DMS114 treated with DMSO at 0.1 percent for 48 hours (cell line): ENCODE data around the gene TAPT1.
"Not testable (repeated sequence)": the region's sequence is repeated elsewhere in the genome, so short reads cannot be mapped to it uniquely, and the experiment has no call there.

ENCODE experiments used
- DNase-seq: peaks from one replicate; lab custom pipeline; 2025; ENCODE audit not compliant: unreplicated experiment; lab: John Stamatoyannopoulos, UW

Gene TAPT1

GRCh38 chr4:16217300-16218051 lies 8.8 kb downstream of the TAPT1 start:
- DNase-seq, result no peak

- DNase-seq, result no peak
Measured at GRCh38 chr4:16213121-16213520, 13.2 kb downstream of the TAPT1 start.

- no peak for DNase-seq
Measured at GRCh38 chr4:16212138-16212782, 14.0 kb downstream of the TAPT1 start.

GRCh38 chr4:16207409-16207808 lies 18.9 kb downstream of the TAPT1 start:
- no peak for DNase-seq

- no peak for DNase-seq
Measured at GRCh38 chr4:16206848-16207247, 19.4 kb downstream of the TAPT1 start.

- no peak for DNase-seq
Measured at GRCh38 chr4:16206301-16206700, 20.0 kb downstream of the TAPT1 start.

GRCh38 chr4:16205298-16206164 lies 20.7 kb downstream of the TAPT1 start:
- DNase-seq, result peak; percentile 15

- no peak for DNase-seq
Measured at GRCh38 chr4:16204505-16204904, 21.8 kb downstream of the TAPT1 start.

GRCh38 chr4:16203083-16203482 lies 23.2 kb downstream of the TAPT1 start:
- no peak for DNase-seq

- DNase-seq, result no peak
Measured at GRCh38 chr4:16202598-16202997, 23.7 kb downstream of the TAPT1 start.

- peak; percentile 31 for DNase-seq
Measured at GRCh38 chr4:16199093-16199492, 27.2 kb downstream of the TAPT1 start.

- DNase-seq, result no peak
Measured at GRCh38 chr4:16197876-16198665, 28.2 kb downstream of the TAPT1 start.

GRCh38 chr4:16196482-16197393 lies 29.5 kb downstream of the TAPT1 start:
- DNase-seq, result no peak

GRCh38 chr4:16195209-16195608 lies 31.1 kb downstream of the TAPT1 start:
- DNase-seq, result no peak

- not testable (repeated sequence) for DNase-seq
Measured at GRCh38 chr4:16194798-16195197, 31.5 kb downstream of the TAPT1 start.

GRCh38 chr4:16194214-16194613 lies 32.1 kb downstream of the TAPT1 start:
- no peak for DNase-seq

- no peak for DNase-seq
Measured at GRCh38 chr4:16192631-16193518, 33.4 kb downstream of the TAPT1 start.

GRCh38 chr4:16192057-16192456 lies 34.2 kb downstream of the TAPT1 start:
- DNase-seq, result no peak

GRCh38 chr4:16187455-16187854 lies 38.8 kb downstream of the TAPT1 start:
- no peak for DNase-seq
